T-helper 22 cell (primary cell): Measurements from ENCODE around the gene MEX3B.
"Not testable (repeated sequence)": the region's sequence is repeated elsewhere in the genome, so short reads cannot be mapped to it uniquely, and the experiment has no call there.

Experiments
- DNase-seq: peaks from one replicate; pipeline ENCODE4 v3.0.0-alpha.2; 2020; ENCODE audit warnings: low read depth

Gene MEX3B

DNA sequence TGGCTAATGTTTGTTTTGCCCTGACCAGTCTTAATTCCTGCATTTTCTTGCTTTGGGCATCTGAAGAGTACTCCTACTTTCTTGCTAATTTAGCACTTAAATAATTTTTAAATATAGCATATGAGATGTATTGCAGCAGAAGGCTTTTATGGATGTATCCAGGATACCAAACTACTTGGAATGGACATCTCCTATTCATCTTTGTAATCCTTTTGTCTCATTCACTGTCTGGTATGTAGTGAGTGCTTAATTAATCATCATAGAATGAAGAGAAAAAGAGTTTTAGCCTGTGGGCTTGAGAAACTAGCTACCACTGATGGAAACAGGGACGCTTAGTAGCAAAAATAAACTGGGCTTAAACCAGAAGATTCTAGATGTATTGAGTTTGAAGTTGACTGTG, 40.6 kb downstream of the MEX3B start:
- DNase-seq = no peak

DNA sequence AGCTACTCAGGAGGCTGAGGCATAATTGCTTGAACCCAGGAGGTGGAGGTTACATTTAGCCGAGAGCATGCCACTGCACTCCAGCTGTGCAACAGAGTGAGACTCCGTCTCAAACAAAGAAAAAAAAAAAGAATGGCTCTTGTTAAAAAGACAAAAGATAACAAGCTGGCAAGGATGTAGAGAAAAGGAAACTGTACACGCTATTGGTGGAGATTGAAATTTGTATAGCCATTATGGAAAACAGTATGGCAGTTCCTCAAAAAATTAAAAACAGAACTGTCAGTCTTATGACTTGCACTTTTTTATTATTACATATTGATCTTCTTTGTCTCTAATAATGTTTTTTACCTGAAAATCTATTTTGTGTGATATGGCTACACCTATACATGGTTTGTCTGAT, 41.9 kb downstream of the MEX3B start:
- no peak for DNase-seq

DNA sequence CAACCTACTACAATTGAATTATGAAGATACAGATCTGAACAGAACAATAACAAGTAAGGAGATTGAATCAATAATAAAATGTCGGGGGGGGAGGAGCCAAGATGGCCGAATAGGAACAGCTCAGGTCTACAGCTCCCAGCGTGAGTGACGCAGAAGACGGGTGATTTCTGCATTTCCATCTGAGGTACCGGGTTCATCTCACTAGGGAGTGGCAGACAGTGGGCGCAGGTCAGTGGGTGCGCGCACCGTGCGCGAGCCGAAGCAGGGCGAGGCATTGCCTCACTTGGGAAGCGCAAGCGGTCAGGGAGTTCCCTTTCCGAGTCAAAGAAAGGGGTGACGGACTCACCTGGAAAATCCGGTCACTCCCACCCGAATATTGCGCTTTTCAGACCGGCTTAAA, 50.7 kb downstream of the MEX3B start:
- DNase-seq = not testable (repeated sequence)

DNA sequence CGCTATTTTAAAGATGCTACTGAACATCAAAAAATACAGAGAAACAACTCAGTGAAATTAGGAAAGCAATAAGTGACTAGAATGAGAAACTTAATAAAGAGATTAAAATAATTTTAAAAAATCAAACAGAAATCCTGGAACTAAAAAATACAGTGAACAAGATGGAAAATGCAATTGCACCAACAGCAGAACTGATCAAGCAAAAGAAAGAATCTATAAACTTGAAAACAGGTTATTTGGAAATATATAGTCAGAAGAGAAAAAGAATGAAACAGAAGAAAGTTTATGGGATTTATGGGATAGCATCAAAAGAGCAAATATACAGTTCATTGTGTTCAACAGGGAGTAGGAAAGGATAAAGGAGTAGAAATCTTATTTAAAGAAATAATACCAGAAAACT, 53.3 kb downstream of the MEX3B start:
- no peak for DNase-seq
